ENCODE measurements around the gene MLNR. TPM values are rescaled to one million over a fixed set of nuclear protein-coding genes. Genes with fewer than 3 reads are reported as not detected.

Gene MLNR
- total RNA-seq, 4 donors from 2014 or later: not detected

DNA sequence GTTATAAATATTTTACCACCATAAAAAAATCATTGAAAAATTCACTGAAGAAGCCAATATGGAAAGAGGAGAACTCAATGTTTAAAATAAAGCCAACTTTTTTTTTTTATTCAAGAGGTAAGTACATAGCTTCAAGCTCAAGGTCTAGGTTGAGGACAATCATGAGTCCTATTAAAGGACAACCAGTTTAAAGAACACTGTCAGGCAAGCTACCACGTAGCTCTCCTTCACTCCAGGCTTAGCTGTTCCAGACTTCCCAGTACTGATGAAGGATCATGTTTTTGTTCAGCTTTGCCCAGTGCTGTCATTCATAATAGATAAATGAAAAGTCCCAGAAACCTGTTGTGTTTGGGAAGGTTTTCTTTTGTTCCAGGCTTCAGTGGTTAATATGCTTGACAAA lies 10.0 kb upstream of the MLNR start:
- no peaks in the 10 kb centered on the region for H3K27me3 ChIP-seq
- in situ Hi-C loops (cut with MboI; ENCODE audit: low sequenced_read_pairs in 4 of 4): no loop called here
- no peaks in the 10 kb centered on the region for H3K4me1 ChIP-seq
- peaks cover 0 to 20% of the 10 kb centered on the region in 2 donors for H3K36me3 ChIP-seq
- no peaks in the 10 kb centered on the region for H3K9me3 ChIP-seq
- no peak overlapping the region for H3K27ac ChIP-seq
- DNase-seq (no peak), ATAC-seq (no peak)
- no peak overlapping the region for H3K4me3 ChIP-seq
- TF ChIP-seq, protein P1, sequence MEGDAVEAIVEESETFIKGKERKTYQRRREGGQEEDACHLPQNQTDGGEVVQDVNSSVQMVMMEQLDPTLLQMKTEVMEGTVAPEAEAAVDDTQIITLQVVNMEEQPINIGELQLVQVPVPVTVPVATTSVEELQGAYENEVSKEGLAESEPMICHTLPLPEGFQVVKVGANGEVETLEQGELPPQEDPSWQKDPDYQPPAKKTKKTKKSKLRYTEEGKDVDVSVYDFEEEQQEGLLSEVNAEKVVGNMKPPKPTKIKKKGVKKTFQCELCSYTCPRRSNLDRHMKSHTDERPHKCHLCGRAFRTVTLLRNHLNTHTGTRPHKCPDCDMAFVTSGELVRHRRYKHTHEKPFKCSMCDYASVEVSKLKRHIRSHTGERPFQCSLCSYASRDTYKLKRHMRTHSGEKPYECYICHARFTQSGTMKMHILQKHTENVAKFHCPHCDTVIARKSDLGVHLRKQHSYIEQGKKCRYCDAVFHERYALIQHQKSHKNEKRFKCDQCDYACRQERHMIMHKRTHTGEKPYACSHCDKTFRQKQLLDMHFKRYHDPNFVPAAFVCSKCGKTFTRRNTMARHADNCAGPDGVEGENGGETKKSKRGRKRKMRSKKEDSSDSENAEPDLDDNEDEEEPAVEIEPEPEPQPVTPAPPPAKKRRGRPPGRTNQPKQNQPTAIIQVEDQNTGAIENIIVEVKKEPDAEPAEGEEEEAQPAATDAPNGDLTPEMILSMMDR (IDR thresholded peaks at IDR 0.05 in 4 of 5, conservative IDR thresholded peaks at IDR 0.05 in 1 of 5): no peak
- TF ChIP-seq POLR2A (IDR thresholded peaks at IDR 0.05): no peak
- intact Hi-C loops (cut with DNase I; ENCODE audit: low total_unique reads): no loop called here

- in situ Hi-C loops (cut with MboI; ENCODE audit: low sequenced_read_pairs in 4 of 4): no loop called here
- DNase-seq (no peak), ATAC-seq (no peak)
- Histone ChIP-seq H3K4me1 (no peaks in the 10 kb centered on the region), H3K4me3 (no peak overlapping the region), H3K27ac (no peak overlapping the region), H3K27me3 (no peaks in the 10 kb centered on the region), H3K9me3 (no peaks in the 10 kb centered on the region), H3K36me3 (peaks cover 0 to 20% of the 10 kb centered on the region in 2 donors)
- TF ChIP-seq, protein P1 (IDR thresholded peaks at IDR 0.05 in 4 of 5, conservative IDR thresholded peaks at IDR 0.05 in 1 of 5): no peak
- TF ChIP-seq POLR2A (IDR thresholded peaks at IDR 0.05): no peak
- intact Hi-C loops (cut with DNase I; ENCODE audit: low total_unique reads): no loop called here
Observed at GRCh38 chr13:49210669-49211068, 9.5 kb upstream of the MLNR start.

- no peaks in the 10 kb centered on the region for H3K4me1 ChIP-seq
- intact Hi-C loops (cut with DNase I; ENCODE audit: low total_unique reads): no loop called here
- no peaks in the 10 kb centered on the region for H3K9me3 ChIP-seq
- no peak for TF ChIP-seq POLR2A (IDR thresholded peaks at IDR 0.05)
- TF ChIP-seq, protein P1 (IDR thresholded peaks at IDR 0.05 in 4 of 5, conservative IDR thresholded peaks at IDR 0.05 in 1 of 5): no peak
- in situ Hi-C loops (cut with MboI; ENCODE audit: low sequenced_read_pairs in 4 of 4): no loop called here
- H3K4me3 ChIP-seq: no peak overlapping the region
- DNase-seq (no peak), ATAC-seq (no peak)
- H3K27me3 ChIP-seq: peaks cover 6 to 7% (median 6%) of the 10 kb centered on the region in 3 donors
- H3K36me3 ChIP-seq: no peaks in the 10 kb centered on the region
- H3K27ac ChIP-seq: no peak overlapping the region
Observed at GRCh38 chr13:49213539-49213938, 6.6 kb upstream of the MLNR start.

GRCh38 chr13:49213997-49214916 lies 5.9 kb upstream of the MLNR start:
- H3K4me1 ChIP-seq: no peaks in the 10 kb centered on the region
- TF ChIP-seq, protein P1 (IDR thresholded peaks at IDR 0.05 in 4 of 5, conservative IDR thresholded peaks at IDR 0.05 in 1 of 5): no peak
- TF ChIP-seq POLR2A (IDR thresholded peaks at IDR 0.05): no peak

More at GRCh38 chr13:49213997-49214916, 5.9 kb upstream of the MLNR start:
- intact Hi-C loops (cut with DNase I; ENCODE audit: low total_unique reads) (no loop called here), in situ Hi-C loops (cut with MboI; ENCODE audit: low sequenced_read_pairs in 4 of 4) (no loop called here)
- ATAC-seq (no peak), DNase-seq (no peak)
- Histone ChIP-seq H3K9me3 (no peaks in the 10 kb centered on the region), H3K27ac (no peak overlapping the region), H3K36me3 (no peaks in the 10 kb centered on the region), H3K4me3 (no peak overlapping the region), H3K27me3 (peaks cover 13 to 14% (median 13%) of the 10 kb centered on the region in 3 donors)
